Erythroblast (primary cell): ENCODE data around the gene PTPRN2.

Experiments
- GATA1 ChIP-seq: IDR thresholded peaks from 2 replicates; pipeline ENCODE4 v1.6.1; 2011; ENCODE audit warnings: low read depth, mild to moderate bottlenecking, control low read depth, low read length, moderate library complexity
- POLR2A ChIP-seq: IDR thresholded peaks from 2 replicates; pipeline ENCODE4 v1.6.1; 2011; ENCODE audit warnings: mild to moderate bottlenecking, low read length

- TF ChIP-seq POLR2A (no peak), GATA1 (no peak)
Observed at GRCh38 chr7:157694376-157694665, 893.3 kb downstream of the PTPRN2 start.
